ENCODE results near the gene ADGRG1.

Gene ADGRG1

GRCh38 chr16:57609541-57610401 is 18.7 kb upstream of the ADGRG1 start:
- Histone ChIP-seq H3K9ac (ENCODE audit: insufficient read length) (no peak overlapping the region), H3K27ac (no peak overlapping the region)
- DNase-seq (ENCODE audit: low read depth, low spot score): no peak

GRCh38 chr16:57610611-57611010 is 17.8 kb upstream of the ADGRG1 start:
- Histone ChIP-seq H3K9me3 (ENCODE audit: low read depth, low read length) (no peaks in the 10 kb centered on the region), H3K9ac (ENCODE audit: insufficient read length) (no peak overlapping the region), H3K36me3 (ENCODE audit: insufficient read depth, low read length) (no peaks in the 10 kb centered on the region), H3K4me3 (no peak overlapping the region), H3K27ac (no peak overlapping the region)
- TF ChIP-seq FOXP2 (optimal IDR thresholded peaks at IDR 0.05; ENCODE audit: control extremely low read depth, extremely low read length, insufficient read depth): no peak
- no peak for TF ChIP-seq POLR2AphosphoS5 (IDR thresholded peaks at IDR 0.05; ENCODE audit: borderline replicate concordance, low read depth, low read length)
- TF ChIP-seq EZH2 (IDR thresholded peaks at IDR 0.05): no peak
- no peak for DNase-seq (ENCODE audit: low read depth, low spot score)

More at GRCh38 chr16:57609541-57610401, 18.7 kb upstream of the ADGRG1 start:
- Histone ChIP-seq H3K36me3 (ENCODE audit: insufficient read depth, low read length) (no peaks in the 10 kb centered on the region), H3K9me3 (ENCODE audit: low read depth, low read length) (no peaks in the 10 kb centered on the region), H3K4me3 (no peak overlapping the region)
- TF ChIP-seq POLR2AphosphoS5 (IDR thresholded peaks at IDR 0.05; ENCODE audit: borderline replicate concordance, low read depth, low read length) (no peak), EZH2 (IDR thresholded peaks at IDR 0.05) (no peak), FOXP2 (optimal IDR thresholded peaks at IDR 0.05; ENCODE audit: control extremely low read depth, extremely low read length, insufficient read depth) (no peak)

- Histone ChIP-seq H3K36me3 (ENCODE audit: insufficient read depth, low read length) (no peaks in the 10 kb centered on the region), H3K9me3 (ENCODE audit: low read depth, low read length) (no peaks in the 10 kb centered on the region), H3K9ac (ENCODE audit: insufficient read length) (no peak overlapping the region), H3K4me3 (no peak overlapping the region), H3K27ac (no peak overlapping the region)
- no peak for DNase-seq (ENCODE audit: low read depth, low spot score)
- TF ChIP-seq EZH2 (IDR thresholded peaks at IDR 0.05) (no peak), POLR2AphosphoS5 (IDR thresholded peaks at IDR 0.05; ENCODE audit: borderline replicate concordance, low read depth, low read length) (no peak), FOXP2 (optimal IDR thresholded peaks at IDR 0.05; ENCODE audit: control extremely low read depth, extremely low read length, insufficient read depth) (no peak)
These were observed 17.2 kb upstream of the ADGRG1 start for GRCh38 chr16:57611181-57611580.

GRCh38 chr16:57611706-57612105 is 16.7 kb upstream of the ADGRG1 start:
- no peaks in the 10 kb centered on the region for H3K9me3 ChIP-seq (ENCODE audit: low read depth, low read length)
- H3K36me3 ChIP-seq (ENCODE audit: insufficient read depth, low read length): no peaks in the 10 kb centered on the region
- no peak overlapping the region for H3K9ac ChIP-seq (ENCODE audit: insufficient read length)
- TF ChIP-seq POLR2AphosphoS5 (IDR thresholded peaks at IDR 0.05; ENCODE audit: borderline replicate concordance, low read depth, low read length): no peak
- no peak for TF ChIP-seq EZH2 (IDR thresholded peaks at IDR 0.05)
- no peak for TF ChIP-seq FOXP2 (optimal IDR thresholded peaks at IDR 0.05; ENCODE audit: control extremely low read depth, extremely low read length, insufficient read depth)
- H3K27ac ChIP-seq: no peak overlapping the region
- H3K4me3 ChIP-seq: no peak overlapping the region
- no peak for DNase-seq (ENCODE audit: low read depth, low spot score)

GRCh38 chr16:57612494-57612893 is 15.9 kb upstream of the ADGRG1 start:
- H3K36me3 ChIP-seq (ENCODE audit: insufficient read depth, low read length): no peaks in the 10 kb centered on the region
- no peak overlapping the region for H3K4me3 ChIP-seq
- DNase-seq (ENCODE audit: low read depth, low spot score): no peak
- TF ChIP-seq EZH2 (IDR thresholded peaks at IDR 0.05): no peak
- no peak for TF ChIP-seq FOXP2 (optimal IDR thresholded peaks at IDR 0.05; ENCODE audit: control extremely low read depth, extremely low read length, insufficient read depth)
- no peak for TF ChIP-seq POLR2AphosphoS5 (IDR thresholded peaks at IDR 0.05; ENCODE audit: borderline replicate concordance, low read depth, low read length)
- H3K9ac ChIP-seq (ENCODE audit: insufficient read length): no peak overlapping the region
- no peaks in the 10 kb centered on the region for H3K9me3 ChIP-seq (ENCODE audit: low read depth, low read length)
- H3K27ac ChIP-seq: no peak overlapping the region

- TF ChIP-seq EZH2 (IDR thresholded peaks at IDR 0.05): no peak
- TF ChIP-seq POLR2AphosphoS5 (IDR thresholded peaks at IDR 0.05; ENCODE audit: borderline replicate concordance, low read depth, low read length): no peak
- no peak for TF ChIP-seq FOXP2 (optimal IDR thresholded peaks at IDR 0.05; ENCODE audit: control extremely low read depth, extremely low read length, insufficient read depth)
- Histone ChIP-seq H3K36me3 (ENCODE audit: insufficient read depth, low read length) (no peaks in the 10 kb centered on the region), H3K9me3 (ENCODE audit: low read depth, low read length) (no peaks in the 10 kb centered on the region), H3K27ac (no peak overlapping the region), H3K4me3 (no peak overlapping the region), H3K9ac (ENCODE audit: insufficient read length) (no peak overlapping the region)
- DNase-seq (ENCODE audit: low read depth, low spot score): no peak
These were observed 14.9 kb upstream of the ADGRG1 start for GRCh38 chr16:57613514-57613913.

GRCh38 chr16:57614536-57614935 is 13.9 kb upstream of the ADGRG1 start:
- Histone ChIP-seq H3K4me3 (no peak overlapping the region), H3K36me3 (ENCODE audit: insufficient read depth, low read length) (no peaks in the 10 kb centered on the region), H3K9ac (ENCODE audit: insufficient read length) (no peak overlapping the region), H3K27ac (no peak overlapping the region), H3K9me3 (ENCODE audit: low read depth, low read length) (no peaks in the 10 kb centered on the region)
- no peak for TF ChIP-seq POLR2AphosphoS5 (IDR thresholded peaks at IDR 0.05; ENCODE audit: borderline replicate concordance, low read depth, low read length)
- TF ChIP-seq FOXP2 (optimal IDR thresholded peaks at IDR 0.05; ENCODE audit: control extremely low read depth, extremely low read length, insufficient read depth): no peak
- TF ChIP-seq EZH2 (IDR thresholded peaks at IDR 0.05): no peak
- no peak for DNase-seq (ENCODE audit: low read depth, low spot score)

- H3K36me3 ChIP-seq (ENCODE audit: insufficient read depth, low read length): no peaks in the 10 kb centered on the region
- H3K27ac ChIP-seq: no peak overlapping the region
- TF ChIP-seq POLR2AphosphoS5 (IDR thresholded peaks at IDR 0.05; ENCODE audit: borderline replicate concordance, low read depth, low read length): no peak
- no peak for TF ChIP-seq EZH2 (IDR thresholded peaks at IDR 0.05)
- TF ChIP-seq FOXP2 (optimal IDR thresholded peaks at IDR 0.05; ENCODE audit: control extremely low read depth, extremely low read length, insufficient read depth): no peak
- H3K4me3 ChIP-seq: no peak overlapping the region
- no peak for DNase-seq (ENCODE audit: low read depth, low spot score)
- H3K9ac ChIP-seq (ENCODE audit: insufficient read length): no peak overlapping the region
- H3K9me3 ChIP-seq (ENCODE audit: low read depth, low read length): no peaks in the 10 kb centered on the region
These were observed 13.5 kb upstream of the ADGRG1 start for GRCh38 chr16:57614944-57615343.
